Caco-2 (cell line): ENCODE measurements around the gene ADGRV1. TPM values are rescaled to one million over a fixed set of nuclear protein-coding genes. Genes with fewer than 3 reads are reported as not detected.

Source experiments
- BruUV-seq: library from RNA; stranded (reverse); fragments of 400-500 nt; replicated peaks from 2 replicates; lab custom pipeline; 2021; lab: Mats Ljungman, UMichigan
- CTCF ChIA-PET: fragments of 300-600 bp; sonication (Branson Sonifier 250); formaldehyde crosslinking; loops from one replicate; lab custom pipeline; 2022; ENCODE audit warnings: antibody characterized with exemption; lab: Charles Lee
- POLR2A ChIA-PET: fragments of 300-600 bp; sonication (Branson Sonifier 250); formaldehyde crosslinking; loops from one replicate; lab custom pipeline; 2022; ENCODE audit warnings: antibody characterized with exemption; lab: Charles Lee
- DNase-seq, 2 experiments: peaks; one replicate each; pipeline versions ENCODE4 v3.0.0 to v3.0.0-alpha.2; 2020 to 2022
- H3K27me3 ChIP-seq: replicated peaks from 2 replicates; pipeline ENCODE4 v1.6.0; 2011; ENCODE audit warnings: low read length; ENCODE audit not compliant: control insufficient read depth, insufficient read depth
- H3K36me3 ChIP-seq: 2 replicates; pipeline ENCODE4 v1.5.1; 2011; ENCODE audit warnings: low read length; ENCODE audit not compliant: control insufficient read depth, insufficient read depth
- H3K4me1 ChIP-seq: fragments of 250-450 bp; sonication (Bioruptor Pico); 2 replicates; pipeline ENCODE4 v1.5.1; 2020; ENCODE audit warnings: mild to moderate bottlenecking
- H3K4me3 ChIP-seq: 2 replicates; pipeline ENCODE4 v1.5.1; 2011; ENCODE audit warnings: low read depth, mild to moderate bottlenecking, control low read depth, low read length
- H3K9me3 ChIP-seq: fragments of 250-450 bp; sonication (Bioruptor Pico); 2 replicates; pipeline ENCODE4 v1.5.1; 2020; ENCODE audit warnings: mild to moderate bottlenecking, moderate library complexity
- H3K27ac Mint-ChIP-seq: one replicate; pipeline ENCODE4 v1.8.0; 2022; ENCODE audit warnings: mixed read lengths; ENCODE audit not compliant: unreplicated experiment
- H3K27me3 Mint-ChIP-seq: one replicate; pipeline ENCODE4 v1.8.0; 2022; ENCODE audit warnings: mixed read lengths; ENCODE audit not compliant: insufficient read depth, unreplicated experiment
- H3K36me3 Mint-ChIP-seq: one replicate; pipeline ENCODE4 v1.8.0; 2022; ENCODE audit warnings: mild to moderate bottlenecking, mixed read lengths; ENCODE audit not compliant: insufficient read depth, unreplicated experiment
- H3K4me1 Mint-ChIP-seq: one replicate; pipeline ENCODE4 v1.8.0; 2022; ENCODE audit warnings: low read depth, mixed read lengths; ENCODE audit not compliant: unreplicated experiment
- H3K4me3 Mint-ChIP-seq: one replicate; pipeline ENCODE4 v1.8.0; 2022; ENCODE audit warnings: mild to moderate bottlenecking, moderate library complexity, mixed read lengths; ENCODE audit not compliant: unreplicated experiment
- H3K9me3 Mint-ChIP-seq: one replicate; pipeline ENCODE4 v1.8.0; 2022; ENCODE audit warnings: mixed read lengths; ENCODE audit not compliant: unreplicated experiment
- intact Hi-C: fragments of 100-400 bp; cut with micrococcal nuclease; formaldehyde crosslinking; loops from one replicate; pipeline ENCODE4 v1.10.0; 2022; ENCODE audit not compliant: unreplicated experiment
- total RNA-seq: library from RNA; stranded (reverse); gene quantifications from 2 replicates; pipeline ENCODE4 v1.2.3, GENCODE V29; 2022
- TF ChIP-seq, protein P1 (sequence below), 2 experiments: fragments of 200-600 bp in 1 of 2; IDR thresholded peaks; 1 replicate in 1 of 2; 2 replicates in 1 of 2; pipeline versions ENCODE4 v1.5.1 to v1.8.0; 2011 to 2022; ENCODE audit warnings: antibody characterized with exemption in 1 of 2, control low read depth in 1 of 2, inconsistent platforms in 1 of 2, low read depth in 1 of 2, low read length in 1 of 2, mild to moderate bottlenecking in 1 of 2, moderate library complexity in 1 of 2; ENCODE audit not compliant: insufficient read depth in 1 of 2, severe bottlenecking in 1 of 2, unreplicated experiment in 1 of 2

ADGRV1 gene
- total RNA-seq, 1 experiment from 2014 or later = 23.2 TPM

- Histone ChIP-seq H3K27me3 (no peaks in the 10 kb centered on the region), H3K4me3 (no peak overlapping the region), H3K36me3 (no peaks in the 10 kb centered on the region), H3K4me1 (peaks cover 28% of the 10 kb centered on the region), H3K9me3 (no peaks in the 10 kb centered on the region)
- H3K36me3 Mint-ChIP-seq = peaks cover 9% of the 10 kb centered on the region
- BruUV-seq = no TSS peak
- DNase-seq = no peak
- TF ChIP-seq, protein P1, sequence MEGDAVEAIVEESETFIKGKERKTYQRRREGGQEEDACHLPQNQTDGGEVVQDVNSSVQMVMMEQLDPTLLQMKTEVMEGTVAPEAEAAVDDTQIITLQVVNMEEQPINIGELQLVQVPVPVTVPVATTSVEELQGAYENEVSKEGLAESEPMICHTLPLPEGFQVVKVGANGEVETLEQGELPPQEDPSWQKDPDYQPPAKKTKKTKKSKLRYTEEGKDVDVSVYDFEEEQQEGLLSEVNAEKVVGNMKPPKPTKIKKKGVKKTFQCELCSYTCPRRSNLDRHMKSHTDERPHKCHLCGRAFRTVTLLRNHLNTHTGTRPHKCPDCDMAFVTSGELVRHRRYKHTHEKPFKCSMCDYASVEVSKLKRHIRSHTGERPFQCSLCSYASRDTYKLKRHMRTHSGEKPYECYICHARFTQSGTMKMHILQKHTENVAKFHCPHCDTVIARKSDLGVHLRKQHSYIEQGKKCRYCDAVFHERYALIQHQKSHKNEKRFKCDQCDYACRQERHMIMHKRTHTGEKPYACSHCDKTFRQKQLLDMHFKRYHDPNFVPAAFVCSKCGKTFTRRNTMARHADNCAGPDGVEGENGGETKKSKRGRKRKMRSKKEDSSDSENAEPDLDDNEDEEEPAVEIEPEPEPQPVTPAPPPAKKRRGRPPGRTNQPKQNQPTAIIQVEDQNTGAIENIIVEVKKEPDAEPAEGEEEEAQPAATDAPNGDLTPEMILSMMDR (IDR thresholded peaks at IDR 0.05; ENCODE audit: insufficient read depth in 1 of 2, low read depth in 1 of 2, low read length in 1 of 2, severe bottlenecking in 1 of 2, unreplicated experiment in 1 of 2) = no peak
- intact Hi-C loops = no loop called here
- H3K4me3 Mint-ChIP-seq = no peak overlapping the region
- CTCF ChIA-PET = no interaction called here
- no peak overlapping the region for H3K27ac Mint-ChIP-seq
- H3K9me3 Mint-ChIP-seq = no peaks in the 10 kb centered on the region
- POLR2A ChIA-PET = interaction anchor here (1.5 kb wide), 1 partner anchor 224 kb away, joined by 3 read pairs; the partner anchor contains the start of gene ARRDC3
- H3K27me3 Mint-ChIP-seq = no peaks in the 10 kb centered on the region
- H3K4me1 Mint-ChIP-seq = peaks cover 20% of the 10 kb centered on the region
Measured at GRCh38 chr5:91159647-91160046, 601.0 kb downstream of the ADGRV1 start.

DNA sequence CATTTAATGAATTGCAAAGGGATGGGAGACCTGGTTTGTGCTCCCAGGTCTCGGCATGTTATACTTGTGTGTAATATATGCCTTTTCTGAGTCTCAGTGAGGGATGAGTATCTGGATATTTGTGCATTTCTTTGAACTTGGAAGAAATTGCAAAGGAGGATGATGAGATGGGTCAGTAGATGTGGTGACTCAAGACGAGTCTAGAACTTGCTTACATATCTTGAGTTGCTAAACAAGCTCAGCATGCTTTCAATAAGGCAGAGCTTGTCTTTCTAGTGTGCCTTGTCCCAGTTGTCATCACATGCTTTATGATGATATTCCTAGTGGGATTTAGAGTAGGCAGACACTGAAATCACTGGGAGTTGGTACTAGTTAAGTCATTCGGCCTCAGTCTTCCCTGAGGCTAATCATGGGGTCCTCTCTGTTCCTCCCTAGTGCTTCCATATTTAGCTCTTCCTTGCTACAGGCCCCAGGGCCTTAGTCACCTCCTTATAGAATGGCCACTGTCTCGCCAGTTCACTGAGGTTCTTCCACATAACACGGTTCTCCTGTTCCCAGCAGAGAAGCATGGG is 602.2 kb downstream of the ADGRV1 start:
- Mint-ChIP-seq H3K27ac (no peak overlapping the region), H3K9me3 (no peaks in the 10 kb centered on the region), H3K27me3 (no peaks in the 10 kb centered on the region), H3K4me3 (no peak overlapping the region), H3K4me1 (peaks cover 20% of the 10 kb centered on the region), H3K36me3 (peaks cover 9% of the 10 kb centered on the region)
- no peak for DNase-seq
- intact Hi-C loops = no loop called here
- ChIA-PET CTCF (no interaction called here), POLR2A (interaction anchor here (1.5 kb wide), 1 partner anchor 223 kb away, joined by 3 read pairs; the partner anchor contains the start of gene ARRDC3)
- no TSS peak for BruUV-seq
- Histone ChIP-seq H3K27me3 (no peaks in the 10 kb centered on the region), H3K9me3 (no peaks in the 10 kb centered on the region), H3K4me3 (no peak overlapping the region), H3K4me1 (peaks cover 28% of the 10 kb centered on the region), H3K36me3 (no peaks in the 10 kb centered on the region)
- TF ChIP-seq, protein P1 (IDR thresholded peaks at IDR 0.05; ENCODE audit: insufficient read depth in 1 of 2, low read depth in 1 of 2, low read length in 1 of 2, severe bottlenecking in 1 of 2, unreplicated experiment in 1 of 2) = no peak

GRCh38 chr5:91162534-91163381 is 604.2 kb downstream of the ADGRV1 start:
- DNase-seq = peak; percentile 80 to 85
- peaks cover 20% of the 10 kb centered on the region for H3K4me1 Mint-ChIP-seq
- H3K4me3 Mint-ChIP-seq = peak overlapping the region; percentile 20
- peaks cover 9% of the 10 kb centered on the region for H3K36me3 Mint-ChIP-seq
- CTCF ChIA-PET = no interaction called here
- BruUV-seq = no TSS peak
- H3K27ac Mint-ChIP-seq = peak overlapping the region; percentile 62
- Histone ChIP-seq H3K4me1 (peaks cover 33% of the 10 kb centered on the region), H3K36me3 (no peaks in the 10 kb centered on the region), H3K9me3 (no peaks in the 10 kb centered on the region), H3K27me3 (no peaks in the 10 kb centered on the region), H3K4me3 (no peak overlapping the region)
- TF ChIP-seq, protein P1 (IDR thresholded peaks at IDR 0.05; ENCODE audit: insufficient read depth in 1 of 2, low read depth in 1 of 2, low read length in 1 of 2, severe bottlenecking in 1 of 2, unreplicated experiment in 1 of 2) = no peak
- intact Hi-C loops = loop anchor here (1.0 to 2.0 kb wide), 3 partner anchors 25 to 60 kb away; no protein-coding TSS in a partner anchor
- H3K9me3 Mint-ChIP-seq = no peaks in the 10 kb centered on the region
- no peaks in the 10 kb centered on the region for H3K27me3 Mint-ChIP-seq
- POLR2A ChIA-PET = no interaction called here
